ENCODE results near the gene ENTPD8.

The ENTPD8 gene

GRCh38 chr9:137431416-137431931 lies 9.7 kb downstream of the ENTPD8 start:
- no peak overlapping the region for H3K4me3 ChIP-seq (replicated peaks; ENCODE audit: insufficient read depth, low read length)
- H3K27me3 ChIP-seq (ENCODE audit: insufficient read depth, poor library complexity, severe bottlenecking), result no peaks in the 10 kb centered on the region
- TF ChIP-seq POLR2AphosphoS5 (IDR thresholded peaks at IDR 0.05; ENCODE audit: low read depth), result no peak
- H3K27ac ChIP-seq (replicated peaks), result no peak overlapping the region
- DNase-seq (ENCODE audit: low read depth in 1 of 2, low spot score in 1 of 2), result no peak

GRCh38 chr9:137430723-137431415 lies 10.3 kb downstream of the ENTPD8 start:
- Histone ChIP-seq H3K27me3 (ENCODE audit: insufficient read depth, poor library complexity, severe bottlenecking) (no peaks in the 10 kb centered on the region), H3K4me3 (replicated peaks; ENCODE audit: insufficient read depth, low read length) (no peak overlapping the region), H3K27ac (replicated peaks) (no peak overlapping the region)
- no peak for DNase-seq (ENCODE audit: low read depth in 1 of 2, low spot score in 1 of 2)
- TF ChIP-seq, protein P1, sequence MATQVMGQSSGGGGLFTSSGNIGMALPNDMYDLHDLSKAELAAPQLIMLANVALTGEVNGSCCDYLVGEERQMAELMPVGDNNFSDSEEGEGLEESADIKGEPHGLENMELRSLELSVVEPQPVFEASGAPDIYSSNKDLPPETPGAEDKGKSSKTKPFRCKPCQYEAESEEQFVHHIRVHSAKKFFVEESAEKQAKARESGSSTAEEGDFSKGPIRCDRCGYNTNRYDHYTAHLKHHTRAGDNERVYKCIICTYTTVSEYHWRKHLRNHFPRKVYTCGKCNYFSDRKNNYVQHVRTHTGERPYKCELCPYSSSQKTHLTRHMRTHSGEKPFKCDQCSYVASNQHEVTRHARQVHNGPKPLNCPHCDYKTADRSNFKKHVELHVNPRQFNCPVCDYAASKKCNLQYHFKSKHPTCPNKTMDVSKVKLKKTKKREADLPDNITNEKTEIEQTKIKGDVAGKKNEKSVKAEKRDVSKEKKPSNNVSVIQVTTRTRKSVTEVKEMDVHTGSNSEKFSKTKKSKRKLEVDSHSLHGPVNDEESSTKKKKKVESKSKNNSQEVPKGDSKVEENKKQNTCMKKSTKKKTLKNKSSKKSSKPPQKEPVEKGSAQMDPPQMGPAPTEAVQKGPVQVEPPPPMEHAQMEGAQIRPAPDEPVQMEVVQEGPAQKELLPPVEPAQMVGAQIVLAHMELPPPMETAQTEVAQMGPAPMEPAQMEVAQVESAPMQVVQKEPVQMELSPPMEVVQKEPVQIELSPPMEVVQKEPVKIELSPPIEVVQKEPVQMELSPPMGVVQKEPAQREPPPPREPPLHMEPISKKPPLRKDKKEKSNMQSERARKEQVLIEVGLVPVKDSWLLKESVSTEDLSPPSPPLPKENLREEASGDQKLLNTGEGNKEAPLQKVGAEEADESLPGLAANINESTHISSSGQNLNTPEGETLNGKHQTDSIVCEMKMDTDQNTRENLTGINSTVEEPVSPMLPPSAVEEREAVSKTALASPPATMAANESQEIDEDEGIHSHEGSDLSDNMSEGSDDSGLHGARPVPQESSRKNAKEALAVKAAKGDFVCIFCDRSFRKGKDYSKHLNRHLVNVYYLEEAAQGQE (IDR thresholded peaks at IDR 0.05; ENCODE audit: insufficient replicate concordance, low read depth), result no peak
- no peak for TF ChIP-seq POLR2AphosphoS5 (IDR thresholded peaks at IDR 0.05; ENCODE audit: low read depth)
- no peak for TF ChIP-seq CTCF (IDR thresholded peaks at IDR 0.05; ENCODE audit: insufficient read depth, low read length)
- TF ChIP-seq SPI1 (IDR thresholded peaks at IDR 0.05; ENCODE audit: borderline replicate concordance, low read depth), result no peak
- no peak for TF ChIP-seq GABPA (IDR thresholded peaks at IDR 0.05; ENCODE audit: low read depth)

- TF ChIP-seq, protein P1 (IDR thresholded peaks at IDR 0.05; ENCODE audit: insufficient replicate concordance, low read depth), result no peak
- TF ChIP-seq POLR2AphosphoS5 (IDR thresholded peaks at IDR 0.05; ENCODE audit: low read depth) (no peak), SPI1 (IDR thresholded peaks at IDR 0.05; ENCODE audit: borderline replicate concordance, low read depth) (no peak), GABPA (IDR thresholded peaks at IDR 0.05; ENCODE audit: low read depth) (no peak), CTCF (IDR thresholded peaks at IDR 0.05; ENCODE audit: insufficient read depth, low read length) (no peak)
- H3K4me3 ChIP-seq (replicated peaks; ENCODE audit: insufficient read depth, low read length), result no peak overlapping the region
- H3K27ac ChIP-seq (replicated peaks), result no peak overlapping the region
- DNase-seq (ENCODE audit: low read depth in 1 of 2, low spot score in 1 of 2), result no peak
- no peaks in the 10 kb centered on the region for H3K27me3 ChIP-seq (ENCODE audit: insufficient read depth, poor library complexity, severe bottlenecking)
Observed at GRCh38 chr9:137429974-137430722, 11.0 kb downstream of the ENTPD8 start.

- Histone ChIP-seq H3K4me3 (replicated peaks; ENCODE audit: insufficient read depth, low read length) (no peak overlapping the region), H3K27ac (replicated peaks) (no peak overlapping the region), H3K27me3 (ENCODE audit: insufficient read depth, poor library complexity, severe bottlenecking) (no peaks in the 10 kb centered on the region)
- TF ChIP-seq, protein P1 (IDR thresholded peaks at IDR 0.05; ENCODE audit: insufficient replicate concordance, low read depth), result no peak
- TF ChIP-seq CTCF (IDR thresholded peaks at IDR 0.05; ENCODE audit: insufficient read depth, low read length), result no peak
- TF ChIP-seq GABPA (IDR thresholded peaks at IDR 0.05; ENCODE audit: low read depth), result no peak
- TF ChIP-seq POLR2AphosphoS5 (IDR thresholded peaks at IDR 0.05; ENCODE audit: low read depth), result no peak
- TF ChIP-seq SPI1 (IDR thresholded peaks at IDR 0.05; ENCODE audit: borderline replicate concordance, low read depth), result no peak
- DNase-seq (ENCODE audit: low read depth in 1 of 2, low spot score in 1 of 2), result no peak
Observed at GRCh38 chr9:137429546-137429890, 11.6 kb downstream of the ENTPD8 start.
